Measurements from ENCODE around the gene TPP1.

TPP1 gene

GRCh38 chr11:6586434-6587359 lies 32.5 kb downstream of the TPP1 start:
- no peak for DNase-seq

DNA sequence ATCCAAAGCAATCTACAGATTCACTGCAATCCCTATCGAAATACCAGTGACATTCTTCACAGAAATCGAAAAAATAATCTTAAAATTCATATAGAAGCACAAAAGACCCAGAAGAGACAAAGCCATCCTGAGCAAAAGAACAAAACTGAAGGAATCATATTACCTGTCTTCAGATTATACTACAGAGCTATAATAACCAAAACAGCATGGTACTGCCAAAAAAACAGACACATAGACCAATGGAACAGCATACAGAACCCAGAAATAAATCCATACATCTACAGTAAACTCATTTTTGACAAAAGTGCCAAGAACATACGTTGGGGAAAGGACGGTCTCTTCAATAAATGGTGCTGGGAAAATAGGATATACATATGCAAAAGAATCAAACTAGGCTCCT lies 34.7 kb downstream of the TPP1 start:
- DNase-seq: no peak

DNA sequence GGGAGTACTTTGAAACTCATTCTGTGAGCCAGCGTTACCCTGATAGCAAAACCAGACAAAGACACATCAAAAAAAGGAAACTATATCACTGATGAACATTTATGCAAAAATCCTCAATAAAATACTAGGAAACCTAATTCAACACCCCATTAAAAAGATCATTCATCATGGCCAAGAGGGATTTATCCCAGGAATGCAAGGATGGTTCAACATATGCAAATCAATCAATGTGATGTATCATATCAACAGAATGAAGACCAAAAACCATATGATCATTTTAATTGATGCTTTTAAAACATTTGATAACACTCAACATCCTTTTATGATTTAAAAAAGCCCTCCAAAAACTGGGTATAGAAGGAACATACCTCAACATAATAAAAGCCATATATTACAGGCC lies 35.6 kb downstream of the TPP1 start:
- no peak for DNase-seq

GRCh38 chr11:6579681-6580080 lies 39.5 kb downstream of the TPP1 start:
- no peak for DNase-seq

GRCh38 chr11:6578134-6578533 lies 41.1 kb downstream of the TPP1 start:
- DNase-seq: no peak

- no peak for DNase-seq
Measured at GRCh38 chr11:6576471-6577373, 42.5 kb downstream of the TPP1 start.

DNA sequence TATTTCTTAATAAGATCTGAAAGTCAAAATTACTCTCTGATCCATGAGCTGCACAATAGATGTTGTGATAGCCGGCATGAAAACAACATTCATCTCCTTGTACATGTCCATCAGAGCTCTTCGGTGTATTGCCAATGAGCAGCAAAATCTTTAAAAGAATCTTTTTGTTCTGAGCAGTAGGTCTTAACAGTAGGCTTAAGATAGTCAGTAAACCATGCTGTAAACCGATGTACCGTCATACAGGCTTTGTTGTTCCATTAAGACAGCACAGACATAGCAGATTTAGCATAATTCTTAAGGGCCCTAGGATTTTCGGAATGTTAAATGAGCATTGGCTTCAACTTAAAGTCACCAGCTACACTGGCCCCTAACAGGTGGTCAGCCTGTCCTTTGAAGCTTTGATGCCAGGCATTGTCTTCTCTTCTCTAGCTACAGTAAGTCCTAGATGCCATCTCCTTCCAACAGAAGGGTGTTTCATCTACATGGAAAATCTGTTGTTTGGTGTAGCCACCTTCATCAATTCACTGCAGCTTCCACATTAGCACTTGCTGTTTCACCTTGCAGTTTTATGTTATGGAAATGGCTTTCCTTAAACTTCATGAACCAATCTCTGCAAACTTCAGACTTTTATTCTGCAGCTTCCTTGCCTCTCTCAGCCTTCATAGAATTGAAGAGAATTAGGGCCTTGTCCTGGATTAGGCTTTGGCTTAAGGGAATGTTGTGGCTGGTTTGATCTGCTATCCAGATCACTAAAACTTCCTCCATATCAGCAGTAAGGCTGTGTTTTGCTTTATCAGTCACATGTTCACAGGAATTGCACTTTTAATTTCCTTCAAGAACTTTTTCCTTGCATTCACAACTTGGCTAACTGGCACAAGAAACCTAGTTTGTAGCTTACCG lies 44.2 kb downstream of the TPP1 start:
- no peak for DNase-seq

DNA sequence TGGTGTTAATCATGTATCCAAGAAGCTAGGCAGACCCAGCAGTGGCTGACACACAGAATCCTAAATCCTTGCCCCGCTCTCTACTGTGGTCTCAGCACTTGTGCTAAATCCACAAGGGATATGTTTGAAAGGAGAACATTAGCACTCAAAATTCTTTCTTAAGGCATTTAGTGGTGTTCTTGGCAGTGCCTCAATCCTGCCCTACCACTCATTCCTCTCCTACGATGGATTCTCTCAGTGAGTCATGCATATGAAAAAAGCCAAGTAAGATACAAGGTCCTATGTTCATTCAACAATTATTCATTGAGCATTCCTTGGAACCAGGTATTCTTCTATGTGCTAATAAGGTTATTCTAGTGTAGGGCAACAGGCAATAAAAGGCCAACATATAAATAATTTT lies 47.0 kb downstream of the TPP1 start:
- no peak for DNase-seq

DNA sequence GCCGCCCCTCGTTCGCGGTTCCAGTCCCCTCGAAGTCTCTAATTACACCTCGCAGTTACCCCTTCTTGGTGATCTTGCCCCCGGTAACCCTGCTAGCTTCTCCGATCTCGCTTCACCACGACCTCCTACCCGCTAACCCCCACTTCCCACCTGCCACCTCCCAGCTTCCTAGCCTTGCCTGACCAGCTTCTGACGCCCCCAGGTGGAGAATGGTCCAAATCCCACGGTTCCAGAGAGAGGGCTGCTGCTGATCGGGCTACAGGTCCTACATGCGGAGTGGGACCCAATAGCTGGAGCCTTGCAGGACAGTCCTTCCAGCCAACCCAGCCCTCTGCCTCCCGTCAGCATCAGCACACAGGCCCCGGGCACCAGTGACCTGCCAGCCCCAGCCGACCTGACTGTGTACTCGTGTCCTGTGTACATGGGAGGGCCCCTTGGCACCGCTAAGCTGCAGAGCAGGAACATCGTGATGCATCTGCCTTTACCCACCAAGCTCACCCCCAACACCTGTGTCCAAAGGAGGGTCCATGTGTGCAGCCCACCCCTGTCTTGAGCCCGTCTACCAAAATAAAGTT lies 47.7 kb downstream of the TPP1 start:
- no peak for DNase-seq

DNA sequence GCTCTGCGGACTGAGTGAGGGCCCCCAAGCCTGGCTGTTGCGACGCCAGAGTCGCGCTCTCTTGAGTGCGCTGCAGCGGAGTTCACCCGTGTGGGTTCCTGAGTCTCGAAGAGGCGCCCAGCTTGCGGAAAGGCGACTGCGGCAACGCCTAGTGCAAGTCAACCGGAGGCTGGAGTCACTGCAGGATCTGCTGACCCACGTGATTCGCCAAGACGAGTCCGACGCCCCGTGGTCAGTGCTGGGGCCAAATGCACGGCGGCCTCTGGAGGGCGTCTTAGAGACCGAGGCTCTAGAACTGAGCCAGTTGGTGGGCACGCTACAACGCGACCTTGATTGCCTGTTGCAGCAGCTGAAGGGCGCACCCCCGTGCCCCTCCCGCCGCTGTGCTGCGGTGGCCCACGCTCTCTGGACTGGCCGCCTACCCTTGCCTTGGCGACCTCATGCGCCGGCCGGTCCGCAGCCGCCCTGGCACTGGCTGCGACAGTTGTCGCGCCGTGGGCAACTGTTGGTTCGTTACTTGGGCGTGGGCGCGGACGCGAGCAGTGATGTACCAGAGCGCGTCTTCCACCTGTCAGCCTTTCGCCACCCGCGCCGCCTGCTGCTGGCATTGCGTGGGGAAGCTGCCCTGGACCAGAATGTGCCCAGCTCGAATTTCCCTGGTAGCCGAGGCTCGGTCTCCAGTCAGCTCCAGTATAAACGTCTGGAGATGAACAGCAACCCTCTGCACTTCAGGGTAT lies 48.4 kb downstream of the TPP1 start:
- no peak for DNase-seq

DNA sequence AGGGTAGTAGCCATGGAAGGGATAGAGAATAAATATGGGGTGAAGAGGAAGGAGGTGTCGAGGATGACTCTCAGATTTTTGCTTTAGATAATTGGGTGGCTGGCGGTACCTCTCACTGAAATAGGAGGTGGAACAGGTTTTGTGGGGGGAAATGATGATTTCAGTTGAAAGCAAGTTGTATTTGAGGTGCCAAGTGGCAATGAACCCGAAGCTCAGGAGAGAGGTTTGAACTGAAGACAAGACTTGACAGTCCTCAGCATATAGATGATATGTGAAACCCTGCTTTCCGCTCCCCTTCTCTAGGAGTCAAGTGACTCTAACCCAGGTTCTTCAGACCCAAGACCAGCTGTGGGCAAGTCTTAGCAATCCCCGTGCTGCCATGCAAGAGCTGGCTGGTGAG lies 49.5 kb downstream of the TPP1 start:
- DNase-seq: no peak

GRCh38 chr11:6568191-6568918 lies 50.9 kb downstream of the TPP1 start:
- DNase-seq: no peak

GRCh38 chr11:6567371-6567745 lies 51.9 kb downstream of the TPP1 start:
- DNase-seq: peak in 1 of 2 experiments; percentile 54

DNA sequence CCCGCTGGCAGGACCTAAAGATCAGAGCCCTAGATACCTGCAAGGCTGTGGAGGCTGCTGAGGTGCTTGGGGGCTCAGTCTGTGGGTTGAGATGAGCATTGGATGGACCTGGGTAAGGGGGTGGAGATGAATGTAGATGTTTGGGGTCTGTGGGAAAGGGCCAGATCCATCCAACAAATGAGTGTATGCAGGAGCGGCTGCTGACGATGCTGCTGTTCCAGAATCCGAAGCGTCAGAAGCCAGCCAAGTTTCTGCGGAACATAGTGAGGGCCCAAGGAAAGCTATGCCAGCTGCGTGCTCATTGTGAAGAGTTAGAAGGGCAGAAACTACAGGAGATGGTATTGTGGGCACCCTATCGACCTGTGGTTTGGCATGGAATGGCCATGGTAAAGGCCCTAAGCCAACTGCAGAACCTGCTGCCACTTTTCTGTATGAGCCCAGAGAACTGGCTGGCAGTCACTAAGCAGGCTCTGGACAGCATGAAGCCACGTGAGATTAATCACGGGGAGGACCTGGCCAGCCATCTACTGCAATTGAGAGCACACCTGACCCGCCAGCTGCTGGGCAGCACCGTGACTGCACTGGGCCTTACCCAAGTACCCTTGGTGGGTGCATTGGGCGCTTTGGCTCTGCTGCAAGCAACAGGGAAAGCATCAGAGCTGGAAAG lies 52.4 kb downstream of the TPP1 start:
- no peak for DNase-seq

GRCh38 chr11:6565988-6566703 lies 53.1 kb downstream of the TPP1 start:
- no peak for DNase-seq

GRCh38 chr11:6565325-6565724 lies 53.9 kb downstream of the TPP1 start:
- no peak for DNase-seq

GRCh38 chr11:6563667-6564066 lies 55.6 kb downstream of the TPP1 start:
- no peak for DNase-seq

DNA sequence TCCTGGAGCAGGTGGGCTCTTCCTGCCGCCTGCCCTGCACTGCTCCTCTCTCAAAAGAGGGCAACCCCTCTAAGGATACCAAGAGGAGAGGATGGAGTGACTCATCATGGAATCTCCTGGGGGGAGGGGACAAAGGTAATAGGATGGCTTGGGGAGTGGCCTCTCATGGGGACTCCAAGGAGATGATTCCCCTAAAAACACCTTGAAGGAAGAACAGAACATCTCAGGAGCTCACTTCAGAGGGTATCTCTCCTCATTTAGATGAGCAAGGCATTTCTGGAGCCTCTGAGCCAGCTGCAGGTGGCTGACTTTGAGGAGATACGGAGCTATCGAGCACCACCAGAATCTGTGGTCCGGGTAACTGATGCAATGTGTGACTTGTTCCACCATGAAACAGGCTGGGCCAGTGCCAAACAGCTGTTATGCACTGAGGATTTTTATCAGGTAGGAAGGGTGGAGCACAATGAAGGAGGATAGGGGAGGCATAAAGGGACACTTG lies 56.1 kb downstream of the TPP1 start:
- no peak for DNase-seq

Data from cerebellar nuclear complex (tissue), 1 donor.